CD4-positive, alpha-beta T cell treated with Interleukin-10 for 1 hour (primary cell): ENCODE results near the gene FAM174B.

ENCODE experiments used
- DNase-seq: peaks from one replicate; pipeline ENCODE4 v3.0.0-alpha.2; 2020

The FAM174B gene

GRCh38 chr15:92638709-92639365 is 16.7 kb downstream of the FAM174B start:
- no peak for DNase-seq

DNA sequence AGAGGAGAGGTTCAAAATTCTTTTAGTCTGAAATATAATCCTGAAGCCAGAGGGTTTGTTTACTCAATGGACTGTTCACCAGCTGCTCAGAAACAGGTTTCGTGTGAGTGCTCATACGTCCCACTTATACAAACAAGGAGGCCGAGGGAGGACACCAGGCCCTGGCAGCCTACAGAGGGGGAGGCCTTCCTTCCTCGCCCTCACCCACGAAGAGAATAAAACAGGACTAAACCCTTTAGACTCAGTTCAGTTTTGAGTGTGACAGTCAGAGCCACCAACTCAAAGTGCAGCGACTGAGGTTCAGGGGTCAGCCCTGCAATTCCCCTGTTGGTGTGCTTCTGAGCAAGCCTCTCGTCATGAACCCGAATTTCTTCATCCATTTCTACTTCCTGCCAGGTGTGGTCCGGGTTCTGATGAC is 17.3 kb downstream of the FAM174B start:
- no peak for DNase-seq

GRCh38 chr15:92637626-92638025 is 17.9 kb downstream of the FAM174B start:
- DNase-seq, result no peak

GRCh38 chr15:92636908-92637481 is 18.6 kb downstream of the FAM174B start:
- no peak for DNase-seq

DNA sequence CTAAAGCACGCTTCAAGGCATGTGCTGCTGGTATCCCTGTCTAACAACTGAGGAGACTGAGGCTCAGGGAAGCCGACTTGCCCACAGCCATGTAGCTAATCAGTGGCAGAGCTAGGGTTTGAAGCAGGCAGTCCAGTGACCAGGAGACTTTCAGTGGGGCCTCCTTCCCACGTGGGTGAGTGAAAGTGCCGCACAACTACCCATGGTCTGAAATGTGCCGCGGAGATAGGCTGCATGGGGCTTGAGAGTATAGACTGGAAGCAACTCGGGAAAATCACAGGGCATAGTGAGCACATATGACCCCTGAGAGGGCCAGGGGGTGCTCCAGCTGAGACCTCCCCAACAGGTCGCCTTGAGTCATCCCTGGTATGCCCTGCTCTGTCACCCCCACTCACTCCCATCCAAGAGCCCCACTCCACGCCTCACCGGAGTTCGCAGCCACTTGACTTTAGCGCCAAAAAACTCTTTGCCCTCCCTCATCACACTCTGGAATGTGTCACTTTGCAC is 19.1 kb downstream of the FAM174B start:
- no peak for DNase-seq

GRCh38 chr15:92634671-92635201 is 20.8 kb downstream of the FAM174B start:
- DNase-seq, result no peak

DNA sequence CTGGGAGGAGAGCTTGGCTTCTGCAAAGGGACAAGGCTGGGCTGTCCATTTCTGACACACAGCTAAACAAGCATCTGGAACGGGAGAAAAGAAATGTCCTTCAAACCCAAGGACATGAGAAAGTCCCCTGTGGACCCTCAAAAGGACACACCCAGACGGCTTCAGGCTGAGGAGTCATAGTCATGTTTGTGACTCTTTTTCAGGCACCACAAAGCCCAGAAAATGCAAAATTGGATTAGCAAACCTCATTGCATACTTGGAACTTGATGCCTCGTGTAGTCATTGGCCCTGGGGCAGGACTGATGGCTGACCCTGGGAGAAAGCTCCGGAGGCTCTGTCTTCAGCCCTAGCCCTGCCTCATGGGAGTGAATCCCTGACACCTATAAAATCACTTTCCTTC is 21.5 kb downstream of the FAM174B start:
- no peak for DNase-seq

- no peak for DNase-seq
These were observed 22.2 kb downstream of the FAM174B start for GRCh38 chr15:92633418-92633817.

DNA sequence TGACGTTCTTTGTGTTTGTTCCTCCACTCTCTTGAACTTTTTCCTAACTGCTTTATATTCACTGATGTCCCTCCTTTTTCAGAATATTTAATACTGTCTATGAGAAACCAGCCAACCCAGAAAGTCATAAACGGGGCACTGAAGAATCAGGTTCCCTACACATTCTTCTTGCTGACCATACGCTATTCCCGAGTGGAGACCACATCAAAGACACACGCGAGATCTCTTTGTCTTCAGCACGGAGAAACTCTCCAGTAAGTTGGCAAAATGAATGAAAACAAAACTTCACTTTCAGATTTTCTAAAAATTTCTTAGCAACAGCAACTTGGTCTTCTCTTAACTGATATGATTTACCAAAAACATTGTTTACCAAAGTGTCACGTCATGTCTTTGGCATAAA is 22.6 kb downstream of the FAM174B start:
- no peak for DNase-seq

- no peak for DNase-seq
These were observed 23.9 kb downstream of the FAM174B start for GRCh38 chr15:92631721-92632120.

DNA sequence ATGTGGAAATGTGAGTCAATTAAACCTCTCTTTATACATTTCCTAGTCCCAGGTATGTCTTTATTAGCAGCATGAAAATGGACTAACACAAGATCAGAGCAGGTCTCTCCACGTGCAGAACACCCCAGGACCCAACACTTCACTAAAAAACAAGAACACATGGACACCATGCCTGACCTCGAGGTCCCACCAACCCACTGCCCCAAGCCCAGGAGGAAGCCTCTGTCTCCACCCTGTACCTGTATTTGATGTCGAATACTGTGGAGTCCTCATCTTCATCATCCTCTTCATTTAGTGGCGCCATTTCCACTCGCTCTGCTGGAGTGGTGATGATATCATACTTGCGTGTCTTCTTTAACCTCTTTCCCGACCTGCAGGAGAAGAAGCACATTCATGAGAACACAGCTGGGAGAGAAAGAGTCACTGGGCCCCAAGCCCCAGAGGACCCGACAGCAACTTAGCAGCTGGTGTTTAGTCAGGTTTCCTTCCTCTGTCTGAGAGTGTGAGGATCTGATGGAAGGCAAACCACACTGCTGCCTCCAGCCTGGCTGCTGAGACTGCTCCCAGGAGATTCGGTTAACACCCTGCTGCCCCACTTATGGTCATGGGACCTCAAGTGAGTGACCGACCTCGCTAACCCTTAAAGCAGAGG is 25.5 kb downstream of the FAM174B start:
- DNase-seq, result no peak

DNA sequence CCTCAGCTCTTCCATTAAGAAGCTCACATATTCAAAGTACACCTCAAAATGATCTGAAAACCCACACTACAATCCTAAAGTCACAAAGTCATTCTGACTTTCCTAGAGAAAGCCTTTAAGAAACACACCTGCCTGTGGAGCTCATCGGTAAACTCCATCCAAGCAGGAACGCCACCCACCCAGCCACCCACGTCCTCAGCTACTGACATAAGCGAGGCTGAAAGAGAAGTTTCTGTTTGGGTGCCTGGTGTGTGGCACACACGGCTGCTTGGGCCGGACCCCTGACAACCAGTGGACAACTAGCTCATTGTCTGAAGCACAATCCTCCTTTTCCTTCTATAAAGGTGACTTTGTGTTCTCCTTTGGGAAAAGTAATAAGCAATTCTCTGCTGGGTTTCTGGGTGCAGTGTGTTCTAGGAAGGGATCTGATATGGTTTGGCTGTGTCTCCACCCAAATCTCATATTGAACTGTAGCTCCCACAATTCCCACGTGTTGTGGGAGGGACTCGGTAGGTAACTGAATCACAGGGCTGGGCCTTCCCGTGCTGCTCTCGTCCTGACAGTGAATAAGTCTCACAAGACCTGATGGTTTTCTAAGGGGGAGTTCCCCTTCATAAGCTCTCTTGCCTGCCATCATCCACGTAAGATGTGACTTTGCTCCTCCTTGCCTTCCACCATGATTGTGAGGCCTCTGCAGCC is 26.1 kb downstream of the FAM174B start:
- DNase-seq, result no peak

GRCh38 chr15:92627014-92627413 is 28.6 kb downstream of the FAM174B start:
- no peak for DNase-seq

GRCh38 chr15:92625251-92625980 is 30.2 kb downstream of the FAM174B start:
- DNase-seq, result no peak

- DNase-seq, result no peak
These were observed 31.1 kb downstream of the FAM174B start for GRCh38 chr15:92624401-92624991.

- DNase-seq, result no peak
These were observed 32.1 kb downstream of the FAM174B start for GRCh38 chr15:92623435-92623834.

DNA sequence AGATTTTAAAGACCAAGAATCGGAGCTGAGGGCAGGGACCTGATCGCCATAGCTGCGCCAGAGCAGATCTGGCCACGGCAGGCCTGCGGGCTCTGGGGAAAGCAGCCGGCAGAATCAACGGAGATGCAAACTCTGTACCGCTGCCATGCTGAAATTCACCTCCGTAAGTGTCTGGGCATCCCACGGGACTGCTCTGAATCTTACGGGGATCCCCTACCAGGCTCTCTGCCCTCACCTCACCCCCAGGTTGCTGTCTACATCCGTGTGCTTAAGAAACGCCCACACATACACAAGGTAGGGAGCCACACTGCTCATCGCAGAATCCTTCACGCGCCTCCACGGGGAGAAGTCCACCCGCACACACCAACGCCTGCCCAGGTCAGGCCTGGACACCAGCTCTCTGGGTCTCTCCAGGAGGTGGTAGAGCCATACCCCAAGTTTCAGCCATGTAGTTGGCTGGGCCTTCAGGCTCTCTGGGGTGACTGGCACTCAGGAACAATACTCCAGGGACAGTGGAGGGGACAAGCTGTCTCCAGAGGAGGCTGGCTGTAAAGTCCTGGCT is 33.5 kb downstream of the FAM174B start:
- DNase-seq, result no peak

DNA sequence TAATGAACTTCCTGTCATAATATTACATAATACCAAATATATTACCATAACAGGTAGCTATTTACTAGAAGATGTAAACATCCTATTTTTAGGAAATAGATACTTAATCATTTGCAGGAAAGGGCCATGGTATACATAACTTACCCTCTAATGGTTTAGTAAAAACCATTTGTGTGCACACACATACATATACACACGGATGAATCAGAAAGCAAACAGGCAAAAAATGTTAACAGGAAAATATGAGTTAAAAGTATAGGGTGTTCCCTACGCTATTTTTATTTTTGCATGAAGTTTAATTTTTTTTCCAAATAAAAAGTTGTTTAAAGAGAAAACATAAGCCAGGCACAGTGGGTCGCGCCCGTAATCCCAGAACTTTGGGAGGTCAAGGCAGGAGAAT is 34.6 kb downstream of the FAM174B start:
- no peak for DNase-seq

GRCh38 chr15:92619145-92620101 is 36.2 kb downstream of the FAM174B start:
- DNase-seq, result no peak
